Bronchial epithelial cell (primary cell): ENCODE results near the gene SRP19. TPM values are rescaled to one million over a fixed set of nuclear protein-coding genes. Genes with fewer than 3 reads are reported as not detected.
"Not testable (repeated sequence)": the region's sequence is repeated elsewhere in the genome, so short reads cannot be mapped to it uniquely, and the experiment has no call there.

Experiments
- DNase-seq: peaks from one replicate; pipeline ENCODE4 v3.0.0-alpha.2; 2010; ENCODE audit warnings: low read depth
- FAIRE-seq: peaks from 2 replicates; lab custom pipeline; 2011; peaks lifted over from hg19 to GRCh38; lab: Jason Lieb, UNC
- H3K27me3 ChIP-seq: 2 replicates; pipeline ENCODE4 v1.5.1; 2011; ENCODE audit warnings: low read length; ENCODE audit not compliant: control insufficient read depth, insufficient read depth
- H3K36me3 ChIP-seq: 2 replicates; pipeline ENCODE4 v1.5.1; 2011; ENCODE audit warnings: low read length; ENCODE audit not compliant: control insufficient read depth, insufficient read depth
- H3K4me3 ChIP-seq: 2 replicates; pipeline ENCODE4 v1.5.1; 2011; ENCODE audit warnings: mild to moderate bottlenecking, low read depth, low read length, control low read depth
- CTCF ChIP-seq: IDR thresholded peaks from 2 replicates; pipeline ENCODE4 v1.5.1; 2011; ENCODE audit warnings: mild to moderate bottlenecking, moderate library complexity, low read length, control low read depth, inconsistent platforms; ENCODE audit not compliant: insufficient read depth, severe bottlenecking
- total RNA-seq: library from RNA; depleted of rRNA; stranded (reverse); fragments of >200 nt; gene quantifications from 2 replicates; pipeline ENCODE4 v1.2.1, GENCODE V29; 2014

SRP19 gene
- total RNA-seq, 1 donor from 2014 or later = 109 TPM

GRCh38 chr5:112847306-112847705 lies 13.8 kb upstream of the SRP19 start:
- Histone ChIP-seq H3K36me3 (no peaks in the 10 kb centered on the region), H3K27me3 (no peaks in the 10 kb centered on the region), H3K4me3 (no peak overlapping the region)
- no peak for DNase-seq
- TF ChIP-seq CTCF = no peak
- FAIRE-seq = no peak

GRCh38 chr5:112848116-112848811 lies 12.8 kb upstream of the SRP19 start:
- DNase-seq = peak; percentile 71
- FAIRE-seq = no peak
- H3K36me3 ChIP-seq = no peaks in the 10 kb centered on the region
- peak; percentile 74 for TF ChIP-seq CTCF
- H3K4me3 ChIP-seq = no peak overlapping the region
- H3K27me3 ChIP-seq = no peaks in the 10 kb centered on the region

- no peaks in the 10 kb centered on the region for H3K27me3 ChIP-seq
- TF ChIP-seq CTCF = no peak
- no peak overlapping the region for H3K4me3 ChIP-seq
- FAIRE-seq (no peak), DNase-seq (no peak)
- H3K36me3 ChIP-seq = no peaks in the 10 kb centered on the region
Observed at GRCh38 chr5:112849912-112850311, 11.2 kb upstream of the SRP19 start.

- TF ChIP-seq CTCF = no peak
- Histone ChIP-seq H3K27me3 (no peaks in the 10 kb centered on the region), H3K4me3 (no peak overlapping the region), H3K36me3 (no peaks in the 10 kb centered on the region)
- FAIRE-seq (no peak), DNase-seq (no peak)
Observed at GRCh38 chr5:112854651-112855050, 6.4 kb upstream of the SRP19 start.

- no peak overlapping the region for H3K4me3 ChIP-seq
- no peak for DNase-seq
- H3K27me3 ChIP-seq = no peaks in the 10 kb centered on the region
- no peak for FAIRE-seq
- H3K36me3 ChIP-seq = peaks cover under 1% of the 10 kb centered on the region
- no peak for TF ChIP-seq CTCF
Observed at GRCh38 chr5:112857866-112858265, 3.2 kb upstream of the SRP19 start.

- not testable (repeated sequence) for FAIRE-seq, DNase-seq, H3K27me3 ChIP-seq, H3K36me3 ChIP-seq
- peak overlapping the region; percentile 70 for H3K4me3 ChIP-seq
Observed at GRCh38 chr5:112860571-112860928, 537 bp upstream of the SRP19 start.
